Measurements from ENCODE around the gene TNFSF8.

TNFSF8 gene

DNA sequence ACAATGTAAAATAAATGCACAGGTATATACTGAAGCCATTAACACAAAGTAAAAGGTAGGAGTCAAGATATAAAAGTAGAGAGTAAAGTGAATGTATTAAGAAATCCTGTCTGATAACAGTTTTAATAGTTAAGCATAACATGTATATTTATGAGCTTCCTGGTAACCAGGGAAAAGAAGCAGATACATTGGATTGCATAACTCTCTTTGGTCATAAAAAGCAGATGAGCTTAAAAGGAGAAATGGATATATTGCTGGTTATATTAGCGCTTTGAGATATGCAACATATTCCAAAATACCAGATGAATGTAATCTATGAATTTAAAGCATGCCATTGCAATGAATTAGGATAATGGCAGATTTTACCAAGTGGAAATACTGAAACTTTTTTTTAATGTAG, 6.2 kb upstream of the TNFSF8 start:
- DNase-seq (ENCODE audit: low read depth in 2 of 2) = no peak

- DNase-seq (ENCODE audit: low read depth in 2 of 2) = no peak
These were observed 4.7 kb upstream of the TNFSF8 start for GRCh38 chr9:114935119-114935518.

GRCh38 chr9:114932502-114932901, 2.1 kb upstream of the TNFSF8 start:
- DNase-seq (ENCODE audit: low read depth in 2 of 2) = no peak

DNA sequence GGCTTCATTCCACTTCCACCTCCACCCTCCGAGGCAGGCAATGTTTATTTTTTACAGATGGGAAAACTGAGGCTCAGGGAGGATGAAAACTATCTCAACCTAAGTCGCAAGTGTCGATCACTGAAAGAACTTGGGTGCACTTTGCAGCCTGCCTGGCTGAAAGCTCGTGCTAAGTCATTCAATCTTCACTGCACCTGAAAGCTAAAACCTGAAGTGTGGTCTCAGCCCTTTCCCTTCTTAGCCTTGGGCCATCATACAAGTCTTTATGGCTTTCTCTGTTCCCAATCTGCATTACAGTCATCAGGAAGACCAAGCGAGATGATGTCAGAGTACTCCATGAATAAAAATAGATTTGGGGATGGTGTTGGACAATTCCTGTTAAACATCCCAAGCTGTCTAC, 1.0 kb upstream of the TNFSF8 start:
- DNase-seq (ENCODE audit: low read depth in 2 of 2) = no peak

GRCh38 chr9:114929201-114929600, 1.2 kb downstream of the TNFSF8 start:
- no peak for DNase-seq (ENCODE audit: low read depth in 2 of 2)

- DNase-seq (ENCODE audit: low read depth in 2 of 2) = no peak
These were observed 1.7 kb downstream of the TNFSF8 start for GRCh38 chr9:114928671-114929070.

- DNase-seq (ENCODE audit: low read depth in 2 of 2) = no peak
These were observed 2.3 kb downstream of the TNFSF8 start for GRCh38 chr9:114928136-114928535.

GRCh38 chr9:114925672-114926071, 4.7 kb downstream of the TNFSF8 start:
- no peak for DNase-seq (ENCODE audit: low read depth in 2 of 2)

GRCh38 chr9:114925039-114925438, 5.4 kb downstream of the TNFSF8 start:
- no peak for DNase-seq (ENCODE audit: low read depth in 2 of 2)

DNA sequence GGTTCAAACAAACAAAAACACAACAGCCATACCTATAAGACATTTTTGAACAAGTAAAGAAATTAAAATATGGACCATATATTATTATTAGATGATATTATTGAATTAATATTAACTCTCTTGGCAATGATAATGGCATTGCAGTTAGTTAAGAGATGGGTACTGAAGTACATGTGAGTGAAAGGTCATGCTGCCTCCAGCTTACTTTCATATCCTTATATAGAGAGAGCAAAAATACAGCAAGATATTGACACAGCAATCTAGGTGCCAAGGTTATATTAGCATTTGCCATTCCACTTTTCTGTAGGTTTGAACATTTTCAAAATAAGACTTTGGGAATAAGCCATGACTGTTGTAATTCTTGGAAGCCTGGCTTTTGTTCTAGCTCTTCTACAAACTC, 6.1 kb downstream of the TNFSF8 start:
- DNase-seq (ENCODE audit: low read depth in 2 of 2) = no peak

- DNase-seq (ENCODE audit: low read depth in 2 of 2) = no peak
These were observed 6.5 kb downstream of the TNFSF8 start for GRCh38 chr9:114923918-114924317.

GRCh38 chr9:114921171-114921570, 9.2 kb downstream of the TNFSF8 start:
- DNase-seq (ENCODE audit: low read depth in 2 of 2) = no peak

GRCh38 chr9:114919611-114920010, 10.8 kb downstream of the TNFSF8 start:
- no peak for DNase-seq (ENCODE audit: low read depth in 2 of 2)

GRCh38 chr9:114916481-114916880, 13.9 kb downstream of the TNFSF8 start:
- no peak for DNase-seq (ENCODE audit: low read depth in 2 of 2)

DNA sequence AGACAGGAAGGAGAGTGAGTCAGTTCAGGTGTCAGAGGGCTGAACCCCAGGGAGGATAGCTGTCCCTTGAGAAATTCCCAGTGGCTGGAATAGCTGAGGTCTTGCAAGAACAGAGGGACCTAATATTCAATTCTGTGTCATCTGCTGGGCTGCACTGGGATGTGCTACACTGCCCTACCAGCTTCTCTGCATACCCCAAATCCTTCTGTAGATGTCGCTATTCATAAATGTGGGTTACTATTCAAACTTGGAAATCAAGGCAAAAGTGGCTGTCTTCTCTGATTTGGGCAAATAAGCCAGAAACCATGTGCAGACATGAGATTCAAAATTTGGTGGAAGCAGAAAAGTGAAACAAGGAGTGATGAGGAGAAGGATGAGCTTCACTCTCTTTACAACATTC, 16.3 kb downstream of the TNFSF8 start:
- no peak for DNase-seq (ENCODE audit: low read depth in 2 of 2)

DNA sequence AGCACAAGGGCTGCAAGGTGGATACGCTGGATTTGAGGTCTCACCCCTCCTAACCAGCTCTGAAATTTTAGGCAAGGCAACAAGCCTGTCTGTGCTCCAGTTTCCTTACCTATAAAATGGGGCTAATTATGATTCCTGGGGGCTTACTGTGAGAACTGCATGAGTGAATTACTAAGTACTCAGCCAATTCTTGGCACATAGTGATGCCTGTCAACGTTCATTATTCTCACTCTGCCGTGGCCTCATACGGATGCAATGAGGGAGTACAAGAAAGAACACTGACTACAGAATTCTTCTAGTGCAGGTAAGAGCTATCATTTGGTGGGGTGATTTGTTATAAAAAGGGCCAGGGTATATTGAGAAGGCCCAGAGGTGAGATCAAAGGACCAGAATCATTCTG, 16.7 kb downstream of the TNFSF8 start:
- DNase-seq (ENCODE audit: low read depth in 2 of 2) = no peak

DNA sequence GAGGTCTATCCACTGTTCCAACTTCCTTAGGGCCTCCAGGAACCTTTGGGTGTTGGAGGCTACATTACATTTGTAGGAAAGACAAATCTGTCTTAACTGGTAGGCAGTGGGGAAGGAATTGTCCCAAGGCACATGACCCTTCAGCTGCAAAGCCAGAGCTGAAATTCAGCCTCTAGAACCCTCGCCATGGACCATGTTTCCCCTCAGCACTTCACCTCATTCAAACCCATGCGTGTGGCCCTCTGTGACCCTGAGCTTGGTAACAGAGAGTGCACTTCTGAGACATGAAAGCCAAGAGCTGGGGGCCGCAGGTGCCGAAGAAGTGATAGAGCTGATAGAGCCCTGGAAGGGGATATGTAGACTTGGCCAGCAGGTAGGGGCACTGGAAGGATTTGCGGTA, 17.2 kb downstream of the TNFSF8 start:
- no peak for DNase-seq (ENCODE audit: low read depth in 2 of 2)

DNA sequence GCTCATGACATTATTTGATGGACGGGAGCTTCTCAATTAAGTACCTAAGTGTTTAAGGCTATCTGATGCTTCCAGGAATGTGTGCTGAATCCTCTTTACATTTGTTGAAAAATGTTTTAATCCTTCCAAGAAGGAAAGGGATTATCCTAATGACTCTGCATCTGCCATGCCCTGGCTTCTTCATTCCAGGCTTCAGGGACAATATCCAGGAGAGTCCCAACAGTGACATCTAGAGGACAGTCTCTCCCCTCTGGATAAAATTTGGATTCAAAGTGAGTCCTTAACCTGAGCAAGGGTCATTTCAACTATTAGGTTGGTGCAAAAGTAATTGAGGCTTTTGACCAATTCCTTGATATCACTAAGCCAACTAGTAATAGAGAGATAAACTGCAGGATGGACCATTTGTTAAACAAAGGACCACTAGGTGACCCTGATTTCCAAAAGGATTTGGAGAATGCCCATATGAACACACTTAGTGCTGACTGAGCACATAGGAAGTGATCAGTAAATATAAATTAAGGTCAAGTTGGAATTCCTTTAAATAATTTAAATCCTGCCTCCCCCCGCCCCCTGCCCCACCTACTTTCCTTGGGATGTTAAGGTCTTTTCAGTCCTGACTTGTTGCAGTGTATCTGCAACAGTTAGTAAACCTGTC, 19.1 kb downstream of the TNFSF8 start:
- no peak for DNase-seq (ENCODE audit: low read depth in 2 of 2)

DNA sequence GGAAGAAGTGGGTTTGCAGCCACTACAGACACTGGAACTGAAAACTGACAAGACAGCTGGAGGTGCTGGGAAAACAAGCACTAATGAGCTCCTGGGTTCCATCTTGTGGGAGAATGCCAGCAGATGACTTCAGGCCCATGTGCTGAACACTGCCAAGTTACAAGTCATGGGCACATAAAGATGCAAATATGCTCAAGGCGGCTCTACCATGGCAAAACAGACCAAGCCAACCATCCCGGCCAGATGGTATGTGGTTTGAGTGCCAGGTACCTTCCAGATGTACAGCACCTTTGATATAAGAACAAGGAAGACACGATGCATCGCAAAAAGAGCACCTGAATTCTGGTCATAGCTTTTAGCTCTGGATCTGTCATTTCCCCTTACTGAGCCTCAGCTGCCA, 19.9 kb downstream of the TNFSF8 start:
- no peak for DNase-seq (ENCODE audit: low read depth in 2 of 2)

DNA sequence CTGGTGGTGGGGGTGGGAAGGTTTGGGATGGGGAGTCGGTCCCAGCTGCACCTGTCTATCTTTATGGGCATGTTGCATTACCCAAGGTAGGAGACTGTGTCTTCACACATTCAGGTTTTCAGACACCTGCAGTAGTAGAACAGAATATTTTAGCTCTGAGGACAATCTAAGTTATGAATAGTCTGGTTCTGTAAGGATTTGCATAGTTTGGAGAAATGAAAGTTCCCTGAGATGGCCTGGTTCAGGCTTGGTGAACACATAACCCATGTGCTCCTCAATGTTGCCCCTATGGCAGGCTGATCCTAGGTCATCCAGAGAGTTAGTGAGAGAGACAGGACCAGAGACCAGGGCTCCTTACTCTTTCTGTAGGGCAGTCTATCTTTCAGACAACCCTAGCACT, 20.7 kb downstream of the TNFSF8 start:
- no peak for DNase-seq (ENCODE audit: low read depth in 2 of 2)

DNA sequence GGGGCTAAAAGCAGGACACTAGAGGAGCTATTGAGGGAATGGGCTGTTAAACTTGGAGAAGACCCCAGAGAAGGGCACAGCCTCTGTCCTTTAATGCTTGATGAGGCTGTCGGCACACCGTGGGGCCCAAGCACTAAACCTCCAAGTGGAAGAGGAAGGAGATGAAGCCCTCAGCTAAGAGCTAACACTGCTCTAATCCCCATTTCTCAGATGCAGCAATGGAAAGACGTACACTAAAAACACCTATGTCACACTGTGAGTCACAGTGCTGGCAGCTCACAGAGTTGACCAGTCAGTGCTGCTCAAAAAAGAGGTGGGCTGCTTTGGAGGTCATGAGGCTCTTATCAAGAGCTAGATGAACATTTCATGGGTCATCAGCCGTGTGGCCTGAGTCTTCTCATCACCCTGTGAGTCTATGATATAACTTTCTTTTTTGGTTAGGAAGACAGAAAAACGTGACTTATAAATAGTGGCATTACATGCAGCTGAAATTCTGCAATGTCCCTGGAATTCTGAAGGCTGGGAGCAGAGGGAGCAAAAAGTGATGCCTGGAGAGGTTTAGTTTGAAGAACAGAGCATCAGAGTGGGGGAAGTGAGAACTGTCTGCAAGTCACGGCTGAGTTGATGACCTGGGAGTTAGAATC, 21.5 kb downstream of the TNFSF8 start:
- no peak for DNase-seq (ENCODE audit: low read depth in 2 of 2)

- no peak for DNase-seq (ENCODE audit: low read depth in 2 of 2)
These were observed 22.2 kb downstream of the TNFSF8 start for GRCh38 chr9:114908104-114908622.

DNA sequence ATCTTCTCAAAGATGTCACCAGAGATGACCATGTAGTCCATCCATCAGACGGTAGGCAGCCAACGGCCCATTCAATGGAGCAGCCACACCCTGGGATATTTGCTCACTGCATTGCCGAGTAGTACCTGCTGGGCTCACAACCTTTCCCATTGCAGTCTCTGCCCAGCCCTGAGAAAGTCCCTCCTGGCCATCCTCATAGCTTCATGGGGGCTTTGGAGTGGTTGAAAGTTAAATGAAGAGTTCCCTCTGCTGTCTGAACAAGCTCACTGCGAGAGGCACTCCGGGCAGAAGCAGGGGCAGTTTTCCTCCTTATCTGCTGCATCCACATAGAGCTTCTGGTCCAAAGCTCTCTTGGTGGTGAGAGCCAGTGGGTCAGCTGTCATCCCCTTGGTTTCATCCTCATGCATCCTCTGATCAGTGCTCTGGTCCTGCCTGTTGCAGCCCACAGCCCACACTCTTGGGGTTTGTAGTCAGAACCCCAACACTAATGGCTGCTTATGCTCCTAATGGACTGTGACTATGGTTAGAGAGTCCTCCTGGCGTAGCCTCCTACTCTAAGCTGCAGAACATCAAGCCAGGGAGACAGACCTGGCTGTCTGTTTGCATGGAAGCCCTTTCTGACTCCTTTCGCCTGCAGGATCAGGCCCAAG, 23.3 kb downstream of the TNFSF8 start:
- DNase-seq (ENCODE audit: low read depth in 2 of 2) = no peak

Data from stimulated activated CD8-positive, alpha-beta memory T cell treated with anti-CD3 and anti-CD28 coated beads, Interleukin-15, amount 100 ng/mL, for 4 hours (primary cell).